Measurements from ENCODE around the gene EXD3. TPM values are rescaled to one million over a fixed set of nuclear protein-coding genes. Genes with fewer than 3 reads are reported as not detected.

EXD3 gene
- total RNA-seq, 1 donor from 2014 or later, result 8.6 TPM

DNA sequence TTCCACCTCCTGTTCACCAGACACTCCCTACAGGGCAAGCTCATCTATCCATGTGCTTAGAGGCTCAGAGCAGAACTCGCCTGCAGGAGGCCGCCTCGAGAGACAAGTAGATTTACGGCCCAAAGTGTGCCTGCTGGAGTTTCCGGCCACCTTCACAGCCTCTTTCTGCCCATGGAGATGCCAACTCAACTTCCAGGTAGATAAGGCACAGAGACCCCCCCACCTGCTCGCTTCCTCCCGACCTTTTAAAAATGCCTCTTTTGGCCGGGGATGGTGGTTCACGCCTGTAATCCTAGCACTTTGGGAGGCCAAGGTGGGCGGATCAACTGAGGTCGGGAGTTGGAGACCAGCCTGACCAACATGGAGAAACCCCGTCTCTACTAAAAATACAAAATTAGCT lies 46.6 kb downstream of the EXD3 start:
- no peak for DNase-seq (ENCODE audit: low read depth)
- H3K27me3 ChIP-seq (ENCODE audit: control insufficient read depth, insufficient read depth, low read length), result peaks cover 10% of the 10 kb centered on the region
- no peaks in the 10 kb centered on the region for H3K36me3 ChIP-seq (ENCODE audit: control insufficient read depth, insufficient read depth, low read length)
- H3K4me3 ChIP-seq (ENCODE audit: low read depth, low read length), result no peak overlapping the region
- TF ChIP-seq, protein P1, sequence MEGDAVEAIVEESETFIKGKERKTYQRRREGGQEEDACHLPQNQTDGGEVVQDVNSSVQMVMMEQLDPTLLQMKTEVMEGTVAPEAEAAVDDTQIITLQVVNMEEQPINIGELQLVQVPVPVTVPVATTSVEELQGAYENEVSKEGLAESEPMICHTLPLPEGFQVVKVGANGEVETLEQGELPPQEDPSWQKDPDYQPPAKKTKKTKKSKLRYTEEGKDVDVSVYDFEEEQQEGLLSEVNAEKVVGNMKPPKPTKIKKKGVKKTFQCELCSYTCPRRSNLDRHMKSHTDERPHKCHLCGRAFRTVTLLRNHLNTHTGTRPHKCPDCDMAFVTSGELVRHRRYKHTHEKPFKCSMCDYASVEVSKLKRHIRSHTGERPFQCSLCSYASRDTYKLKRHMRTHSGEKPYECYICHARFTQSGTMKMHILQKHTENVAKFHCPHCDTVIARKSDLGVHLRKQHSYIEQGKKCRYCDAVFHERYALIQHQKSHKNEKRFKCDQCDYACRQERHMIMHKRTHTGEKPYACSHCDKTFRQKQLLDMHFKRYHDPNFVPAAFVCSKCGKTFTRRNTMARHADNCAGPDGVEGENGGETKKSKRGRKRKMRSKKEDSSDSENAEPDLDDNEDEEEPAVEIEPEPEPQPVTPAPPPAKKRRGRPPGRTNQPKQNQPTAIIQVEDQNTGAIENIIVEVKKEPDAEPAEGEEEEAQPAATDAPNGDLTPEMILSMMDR (IDR thresholded peaks at IDR 0.05; ENCODE audit: insufficient read depth, low read length, poor library complexity, severe bottlenecking), result no peak

DNA sequence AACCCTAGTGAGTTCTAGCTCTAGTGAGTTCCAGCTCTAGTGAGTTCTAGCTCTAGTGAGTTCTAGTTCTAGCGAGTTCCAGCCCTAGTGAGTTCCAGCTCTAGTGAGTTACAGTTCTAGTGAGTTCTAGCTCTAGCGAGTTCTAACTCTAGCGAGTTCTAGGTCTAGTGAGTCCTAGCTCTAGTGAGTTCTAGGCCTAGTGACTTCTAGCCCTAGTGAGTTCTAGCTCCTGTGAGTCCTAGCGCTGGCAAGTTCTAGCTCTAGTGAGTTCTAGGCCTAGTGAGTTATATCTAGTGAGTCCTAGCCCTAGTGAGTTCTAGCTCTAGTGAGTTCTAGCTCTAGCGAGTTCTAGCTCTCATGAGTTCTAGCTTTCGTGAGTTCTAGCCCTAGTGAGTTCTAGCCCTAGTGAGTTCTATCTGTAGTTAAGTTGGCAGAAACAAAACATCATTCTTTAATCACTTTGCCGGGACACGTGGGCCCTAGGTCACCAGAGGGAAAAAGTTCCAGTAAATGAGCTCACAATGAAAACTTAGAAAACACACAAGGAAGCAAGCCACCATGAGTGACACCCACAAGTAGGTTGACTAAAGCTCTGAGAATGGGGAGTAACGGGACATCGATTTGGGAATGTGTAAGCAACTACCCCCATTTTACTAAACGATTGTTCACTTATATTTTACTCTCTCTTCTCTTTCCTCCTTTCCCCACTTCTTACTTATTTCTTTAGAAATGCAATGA lies 47.5 kb downstream of the EXD3 start:
- no peak overlapping the region for H3K4me3 ChIP-seq (ENCODE audit: low read depth, low read length)
- H3K27me3 ChIP-seq (ENCODE audit: control insufficient read depth, insufficient read depth, low read length), result peaks cover 16% of the 10 kb centered on the region
- TF ChIP-seq, protein P1 (IDR thresholded peaks at IDR 0.05; ENCODE audit: insufficient read depth, low read length, poor library complexity, severe bottlenecking), result no peak
- no peak for DNase-seq (ENCODE audit: low read depth)
- no peaks in the 10 kb centered on the region for H3K36me3 ChIP-seq (ENCODE audit: control insufficient read depth, insufficient read depth, low read length)

DNA sequence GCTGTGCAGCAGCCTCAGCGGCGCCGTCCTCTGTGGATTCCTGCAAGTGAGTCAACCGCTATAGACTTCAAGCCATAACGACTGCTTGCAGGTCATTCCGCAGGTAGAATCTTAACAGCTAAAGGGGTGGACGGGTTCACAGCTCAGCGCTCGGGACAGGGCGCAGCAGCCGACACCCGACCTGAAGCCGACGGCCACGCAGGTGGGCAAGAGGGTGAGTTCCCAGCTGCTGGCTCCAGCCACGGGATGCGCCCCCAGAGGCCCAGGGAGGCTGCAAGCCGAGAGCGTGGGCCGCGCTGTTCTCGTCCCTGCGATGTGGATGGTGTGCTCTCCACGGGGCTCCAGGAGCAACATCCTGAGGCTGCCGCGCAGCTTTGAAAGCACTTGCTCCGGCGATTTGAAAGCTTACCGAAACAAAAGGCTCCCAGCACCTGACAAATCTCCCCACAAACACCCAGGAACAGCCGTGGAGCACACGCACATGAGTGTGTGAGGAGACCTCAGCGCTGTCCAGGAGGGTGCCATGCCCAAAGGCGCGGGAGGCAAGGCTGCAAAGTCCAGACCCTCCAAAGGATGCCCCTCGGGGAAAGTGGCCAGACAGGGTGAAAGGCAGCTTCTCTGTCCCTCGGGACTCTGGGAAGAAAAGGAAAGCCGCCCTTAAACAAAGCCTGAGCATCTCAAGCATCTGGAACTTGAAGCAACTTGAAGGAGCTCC lies 48.7 kb downstream of the EXD3 start:
- peaks cover 19% of the 10 kb centered on the region for H3K27me3 ChIP-seq (ENCODE audit: control insufficient read depth, insufficient read depth, low read length)
- TF ChIP-seq, protein P1 (IDR thresholded peaks at IDR 0.05; ENCODE audit: insufficient read depth, low read length, poor library complexity, severe bottlenecking), result no peak
- no peak for DNase-seq (ENCODE audit: low read depth)
- H3K4me3 ChIP-seq (ENCODE audit: low read depth, low read length), result no peak overlapping the region
- no peaks in the 10 kb centered on the region for H3K36me3 ChIP-seq (ENCODE audit: control insufficient read depth, insufficient read depth, low read length)

DNA sequence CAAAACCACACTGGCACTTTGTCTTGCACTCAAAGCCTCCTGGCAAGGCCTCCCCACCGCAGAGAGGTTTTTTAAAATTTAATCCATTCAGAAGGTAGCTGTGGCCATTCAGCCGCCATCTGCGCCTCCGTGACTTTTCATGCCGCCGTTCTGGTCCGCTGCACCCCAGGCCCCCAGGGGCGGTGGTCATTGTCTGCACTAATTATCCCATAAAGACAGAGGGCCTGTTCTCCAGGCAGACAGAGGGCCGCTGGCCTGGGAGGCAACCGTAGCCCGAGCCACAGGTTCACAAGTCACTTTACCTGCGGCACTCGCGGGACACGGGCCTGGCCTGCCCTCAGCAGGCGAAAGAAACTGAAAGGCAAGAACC lies 49.4 kb downstream of the EXD3 start:
- Histone ChIP-seq H3K27me3 (ENCODE audit: control insufficient read depth, insufficient read depth, low read length) (peaks cover 19% of the 10 kb centered on the region), H3K4me3 (ENCODE audit: low read depth, low read length) (no peak overlapping the region), H3K36me3 (ENCODE audit: control insufficient read depth, insufficient read depth, low read length) (no peaks in the 10 kb centered on the region)
- no peak for DNase-seq (ENCODE audit: low read depth)
- TF ChIP-seq, protein P1 (IDR thresholded peaks at IDR 0.05; ENCODE audit: insufficient read depth, low read length, poor library complexity, severe bottlenecking), result no peak

DNA sequence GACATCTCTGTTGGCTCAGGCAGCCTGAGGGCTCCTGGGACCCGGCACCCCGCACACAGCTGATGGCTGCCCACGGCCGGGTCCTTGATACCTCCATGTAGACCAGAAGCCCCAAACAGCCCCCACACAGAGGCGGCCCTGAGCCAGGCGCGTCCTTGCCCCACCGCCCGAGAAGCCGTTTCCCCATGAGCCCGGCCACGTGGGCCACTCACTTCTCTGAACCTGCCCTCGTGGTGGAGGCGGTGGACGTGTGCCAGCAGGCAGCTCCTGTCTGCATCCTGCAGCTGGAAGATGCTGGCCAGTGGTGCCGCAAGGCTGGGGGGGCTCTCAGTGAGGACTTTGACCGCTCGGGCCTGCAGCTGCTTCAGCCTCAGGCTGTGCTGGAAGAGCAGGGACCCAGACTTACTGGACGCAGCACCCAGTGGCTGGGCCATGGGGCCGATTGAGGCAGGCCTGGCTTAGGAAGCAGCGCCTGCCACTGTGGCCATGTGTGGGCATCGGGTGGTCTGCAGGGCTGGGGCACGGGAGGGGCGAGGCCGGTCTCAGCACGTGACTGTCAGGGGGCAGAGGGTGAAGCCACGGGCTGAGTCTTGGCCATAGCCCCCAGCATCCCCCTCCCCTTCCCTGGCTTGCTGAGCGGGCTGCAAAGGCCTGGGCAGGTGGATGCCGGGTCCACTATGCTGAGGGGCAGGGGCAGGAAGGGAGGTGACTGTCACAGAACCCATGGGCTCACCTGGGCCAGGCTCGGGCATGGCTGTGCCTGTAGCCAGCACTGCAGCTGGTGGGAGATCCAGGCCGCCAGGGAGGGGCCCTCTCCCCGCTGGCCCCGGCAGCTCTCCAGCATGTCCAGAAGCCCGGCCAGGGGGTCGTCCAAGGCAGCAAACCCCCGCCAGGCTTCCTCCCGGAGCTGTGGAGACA lies 50.0 kb downstream of the EXD3 start:
- no peaks in the 10 kb centered on the region for H3K36me3 ChIP-seq (ENCODE audit: control insufficient read depth, insufficient read depth, low read length)
- no peak overlapping the region for H3K4me3 ChIP-seq (ENCODE audit: low read depth, low read length)
- DNase-seq (ENCODE audit: low read depth), result no peak
- H3K27me3 ChIP-seq (ENCODE audit: control insufficient read depth, insufficient read depth, low read length), result peaks cover 19% of the 10 kb centered on the region
- TF ChIP-seq, protein P1 (IDR thresholded peaks at IDR 0.05; ENCODE audit: insufficient read depth, low read length, poor library complexity, severe bottlenecking), result no peak
